Panc1 (cell line): ENCODE data around the gene HS6ST3. TPM values are rescaled to one million over a fixed set of nuclear protein-coding genes. Genes with fewer than 3 reads are reported as not detected.

Experiments used
- ATAC-seq: fragments of 200-7000 bp; cut with Tn5 transposase; 2 replicates; pipeline ENCODE4 v1.9.1; 2020; ENCODE audit warnings: mild to moderate bottlenecking, moderate library complexity
- Bru-seq: library from RNA; stranded (reverse); fragments of 400-500 nt; gene quantifications from one replicate; lab custom pipeline; 2021; lab: Mats Ljungman, UMichigan
- BruChase-seq, 2 experiments: library from RNA; stranded (reverse); fragments of 400-500 nt; gene quantifications; one replicate each; lab custom pipeline; 2021; lab: Mats Ljungman, UMichigan
- BruUV-seq: library from RNA; stranded (reverse); fragments of 400-500 nt; replicated peaks from 2 replicates; lab custom pipeline; 2021; lab: Mats Ljungman, UMichigan
- CTCF ChIA-PET: fragments of 300-600 bp; sonication (Branson Sonifier 250); formaldehyde crosslinking; loops from one replicate; lab custom pipeline; 2022; ENCODE audit warnings: antibody characterized with exemption; lab: Charles Lee
- POLR2A ChIA-PET: fragments of 300-600 bp; sonication (Branson Sonifier 250); formaldehyde crosslinking; loops from one replicate; lab custom pipeline; 2022; ENCODE audit warnings: antibody characterized with exemption; lab: Charles Lee
- DNase-seq: peaks from one replicate; pipeline ENCODE4 v3.0.0-alpha.2; 2010; ENCODE audit warnings: low read depth, low spot score
- H3K27ac ChIP-seq: 2 replicates; pipeline ENCODE4 v1.5.1; 2011; ENCODE audit warnings: mild to moderate bottlenecking, low read length, inconsistent platforms
- H3K27me3 ChIP-seq: fragments of 200-500 bp; sonication (Bioruptor generic); 2 replicates; pipeline ENCODE4 v1.6.0; 2014; ENCODE audit warnings: low read length, inconsistent platforms; ENCODE audit not compliant: control insufficient read depth, insufficient read depth
- H3K36me3 ChIP-seq: fragments of 200-500 bp; sonication (Bioruptor generic); 2 replicates; pipeline ENCODE4 v1.5.1; 2014; ENCODE audit warnings: inconsistent platforms, mild to moderate bottlenecking, low read length, moderate library complexity; ENCODE audit not compliant: control insufficient read depth, insufficient read depth
- H3K4me1 ChIP-seq: 2 replicates; pipeline ENCODE4 v1.5.1; 2011; ENCODE audit warnings: inconsistent platforms, mild to moderate bottlenecking, low read length, moderate library complexity; ENCODE audit not compliant: control insufficient read depth, insufficient read depth
- H3K4me3 ChIP-seq, 2 experiments: 2 replicates each; pipeline ENCODE4 v1.5.1; 2011 to 2012; ENCODE audit warnings: low read depth in 2 of 2, low read length in 2 of 2, mild to moderate bottlenecking in 2 of 2, inconsistent platforms in 1 of 2, moderate library complexity in 1 of 2
- H3K9me3 ChIP-seq: fragments of 200-500 bp; sonication (Bioruptor generic); 2 replicates; pipeline ENCODE4 v1.5.1; 2014; ENCODE audit warnings: low read depth, mild to moderate bottlenecking, inconsistent platforms, low read length, moderate library complexity; ENCODE audit not compliant: control insufficient read depth, insufficient read depth
- POLR2AphosphoS5 ChIP-seq: IDR thresholded peaks from 2 replicates; pipeline ENCODE4 v1.6.1; 2012; ENCODE audit warnings: mild to moderate bottlenecking, low read depth, low read length, moderate library complexity
- SIN3A ChIP-seq: IDR thresholded peaks from 2 replicates; pipeline ENCODE4 v1.6.1; 2012; ENCODE audit warnings: low read depth, mild to moderate bottlenecking, low read length, moderate library complexity, borderline replicate concordance; ENCODE audit not compliant: insufficient read depth
- TCF7L2 ChIP-seq: IDR thresholded peaks from 2 replicates; pipeline ENCODE4 v1.6.1; 2011; ENCODE audit warnings: mild to moderate bottlenecking, low read depth, low read length, inconsistent platforms
- in situ Hi-C: cut with HindIII; loops from 2 replicates; pipeline ENCODE4 v1.10.0; 2016; ENCODE audit warnings: low sequenced_read_pairs, low pct_unique_long_range_greater_than_20kb
- intact Hi-C: fragments of 100-400 bp; cut with micrococcal nuclease; formaldehyde crosslinking; loops from one replicate; pipeline ENCODE4 v1.10.0; 2022; ENCODE audit not compliant: unreplicated experiment
- long read RNA-seq: library from polyadenylated mRNA; unstranded; transcript quantifications from one replicate; pipeline ENCODE4 v2.0.0, GENCODE V29; 2021; ENCODE audit not compliant: unreplicated experiment
- polyA plus RNA-seq: library from polyadenylated mRNA; unstranded; fragments of >200 nt; gene quantifications from one replicate; pipeline ENCODE4 v1.2.1, GENCODE V29; 2012; ENCODE audit warnings: missing spikeins; ENCODE audit not compliant: insufficient read length
- total RNA-seq: library from RNA; stranded (reverse); gene quantifications from one replicate; pipeline ENCODE4 v1.2.1, GENCODE V29; 2021; ENCODE audit not compliant: unreplicated experiment
- TF ChIP-seq, protein P1 (sequence below), 2 experiments: IDR thresholded peaks; 2 replicates each; pipeline ENCODE4 v1.6.1; 2011 to 2012; ENCODE audit warnings: low read depth in 2 of 2, control low read depth in 1 of 2, low read length in 1 of 2, mild to moderate bottlenecking in 1 of 2, moderate library complexity in 1 of 2; ENCODE audit not compliant: insufficient read depth in 1 of 2
- TF ChIP-seq, protein P2 (sequence below): fragments of 450-650 bp; IDR thresholded peaks from 2 replicates; pipeline ENCODE4 v1.5.1; 2017; ENCODE audit warnings: mild to moderate bottlenecking

Gene HS6ST3
- total RNA-seq (0.13 TPM), Bru-seq, nascent RNA (percentile 18 among the genes with signal in this experiment), BruChase-seq, experiment 1, labeled RNA remaining after a 2-hour chase (percentile 22 among the genes with signal in this experiment), BruChase-seq, experiment 2, labeled RNA remaining after a 6-hour chase (percentile 18 among the genes with signal in this experiment)
- not detected for polyA plus RNA-seq
- long read RNA-seq = 0 reads

DNA sequence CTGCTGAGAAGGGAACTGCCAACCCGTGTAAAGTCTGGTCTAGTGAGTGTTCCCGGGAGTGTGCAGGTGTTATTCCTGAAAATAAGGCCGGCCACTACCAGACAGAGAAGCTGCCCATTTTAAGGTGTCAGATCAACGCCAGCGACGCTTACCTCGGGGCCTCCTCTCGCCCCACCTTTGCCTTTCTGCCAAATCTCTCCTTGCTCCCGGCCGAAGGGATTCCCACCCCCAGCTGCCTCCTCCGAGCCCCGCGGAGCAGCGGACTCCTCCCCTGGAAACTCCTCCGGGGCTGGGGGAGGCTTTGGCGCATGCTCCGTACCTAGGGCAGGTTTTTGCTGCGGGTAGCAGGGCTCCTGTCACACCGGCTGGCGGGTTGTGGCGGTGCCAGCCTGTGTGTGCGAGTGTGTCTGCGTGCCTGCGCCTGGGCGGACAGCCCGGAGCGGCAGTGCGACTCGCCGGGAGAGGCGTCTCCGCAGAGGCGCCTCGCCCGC lies at the start of gene HS6ST3:
Gene HS6ST3, plus strand, starts transcription at position 359 of the 491 bp plus-strand sequence.
- DNase-seq (no peak), ATAC-seq (peak; percentile 84)
- Histone ChIP-seq H3K9me3 (no peaks in the 10 kb centered on the region), H3K4me3 (peak within 1 kb of the TSS; percentile 42 to 51), H3K27ac (no peak within 1 kb of the TSS), H3K4me1 (no peaks in the 10 kb centered on the region; the same call in 1 of the 2 replicates), H3K36me3 (no peaks in the 10 kb centered on the region), H3K27me3 (peaks cover 38% of the 10 kb centered on the region)
- ChIA-PET CTCF (interaction anchor here (0.5 kb wide), 1 partner anchor 1053 kb away, joined by 3 read pairs; no protein-coding TSS in a partner anchor), POLR2A (no interaction called here)
- BruUV-seq = no TSS peak
- TF ChIP-seq, protein P1, sequence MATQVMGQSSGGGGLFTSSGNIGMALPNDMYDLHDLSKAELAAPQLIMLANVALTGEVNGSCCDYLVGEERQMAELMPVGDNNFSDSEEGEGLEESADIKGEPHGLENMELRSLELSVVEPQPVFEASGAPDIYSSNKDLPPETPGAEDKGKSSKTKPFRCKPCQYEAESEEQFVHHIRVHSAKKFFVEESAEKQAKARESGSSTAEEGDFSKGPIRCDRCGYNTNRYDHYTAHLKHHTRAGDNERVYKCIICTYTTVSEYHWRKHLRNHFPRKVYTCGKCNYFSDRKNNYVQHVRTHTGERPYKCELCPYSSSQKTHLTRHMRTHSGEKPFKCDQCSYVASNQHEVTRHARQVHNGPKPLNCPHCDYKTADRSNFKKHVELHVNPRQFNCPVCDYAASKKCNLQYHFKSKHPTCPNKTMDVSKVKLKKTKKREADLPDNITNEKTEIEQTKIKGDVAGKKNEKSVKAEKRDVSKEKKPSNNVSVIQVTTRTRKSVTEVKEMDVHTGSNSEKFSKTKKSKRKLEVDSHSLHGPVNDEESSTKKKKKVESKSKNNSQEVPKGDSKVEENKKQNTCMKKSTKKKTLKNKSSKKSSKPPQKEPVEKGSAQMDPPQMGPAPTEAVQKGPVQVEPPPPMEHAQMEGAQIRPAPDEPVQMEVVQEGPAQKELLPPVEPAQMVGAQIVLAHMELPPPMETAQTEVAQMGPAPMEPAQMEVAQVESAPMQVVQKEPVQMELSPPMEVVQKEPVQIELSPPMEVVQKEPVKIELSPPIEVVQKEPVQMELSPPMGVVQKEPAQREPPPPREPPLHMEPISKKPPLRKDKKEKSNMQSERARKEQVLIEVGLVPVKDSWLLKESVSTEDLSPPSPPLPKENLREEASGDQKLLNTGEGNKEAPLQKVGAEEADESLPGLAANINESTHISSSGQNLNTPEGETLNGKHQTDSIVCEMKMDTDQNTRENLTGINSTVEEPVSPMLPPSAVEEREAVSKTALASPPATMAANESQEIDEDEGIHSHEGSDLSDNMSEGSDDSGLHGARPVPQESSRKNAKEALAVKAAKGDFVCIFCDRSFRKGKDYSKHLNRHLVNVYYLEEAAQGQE (IDR thresholded peaks at IDR 0.05; ENCODE audit: insufficient read depth in 1 of 2, low read depth in 2 of 2, low read length in 1 of 2) = no peak
- TF ChIP-seq, protein P2, sequence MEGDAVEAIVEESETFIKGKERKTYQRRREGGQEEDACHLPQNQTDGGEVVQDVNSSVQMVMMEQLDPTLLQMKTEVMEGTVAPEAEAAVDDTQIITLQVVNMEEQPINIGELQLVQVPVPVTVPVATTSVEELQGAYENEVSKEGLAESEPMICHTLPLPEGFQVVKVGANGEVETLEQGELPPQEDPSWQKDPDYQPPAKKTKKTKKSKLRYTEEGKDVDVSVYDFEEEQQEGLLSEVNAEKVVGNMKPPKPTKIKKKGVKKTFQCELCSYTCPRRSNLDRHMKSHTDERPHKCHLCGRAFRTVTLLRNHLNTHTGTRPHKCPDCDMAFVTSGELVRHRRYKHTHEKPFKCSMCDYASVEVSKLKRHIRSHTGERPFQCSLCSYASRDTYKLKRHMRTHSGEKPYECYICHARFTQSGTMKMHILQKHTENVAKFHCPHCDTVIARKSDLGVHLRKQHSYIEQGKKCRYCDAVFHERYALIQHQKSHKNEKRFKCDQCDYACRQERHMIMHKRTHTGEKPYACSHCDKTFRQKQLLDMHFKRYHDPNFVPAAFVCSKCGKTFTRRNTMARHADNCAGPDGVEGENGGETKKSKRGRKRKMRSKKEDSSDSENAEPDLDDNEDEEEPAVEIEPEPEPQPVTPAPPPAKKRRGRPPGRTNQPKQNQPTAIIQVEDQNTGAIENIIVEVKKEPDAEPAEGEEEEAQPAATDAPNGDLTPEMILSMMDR = no peak
- TF ChIP-seq SIN3A = no peak
- intact Hi-C loops (no loop called here), in situ Hi-C loops (no loop called here)

DNA sequence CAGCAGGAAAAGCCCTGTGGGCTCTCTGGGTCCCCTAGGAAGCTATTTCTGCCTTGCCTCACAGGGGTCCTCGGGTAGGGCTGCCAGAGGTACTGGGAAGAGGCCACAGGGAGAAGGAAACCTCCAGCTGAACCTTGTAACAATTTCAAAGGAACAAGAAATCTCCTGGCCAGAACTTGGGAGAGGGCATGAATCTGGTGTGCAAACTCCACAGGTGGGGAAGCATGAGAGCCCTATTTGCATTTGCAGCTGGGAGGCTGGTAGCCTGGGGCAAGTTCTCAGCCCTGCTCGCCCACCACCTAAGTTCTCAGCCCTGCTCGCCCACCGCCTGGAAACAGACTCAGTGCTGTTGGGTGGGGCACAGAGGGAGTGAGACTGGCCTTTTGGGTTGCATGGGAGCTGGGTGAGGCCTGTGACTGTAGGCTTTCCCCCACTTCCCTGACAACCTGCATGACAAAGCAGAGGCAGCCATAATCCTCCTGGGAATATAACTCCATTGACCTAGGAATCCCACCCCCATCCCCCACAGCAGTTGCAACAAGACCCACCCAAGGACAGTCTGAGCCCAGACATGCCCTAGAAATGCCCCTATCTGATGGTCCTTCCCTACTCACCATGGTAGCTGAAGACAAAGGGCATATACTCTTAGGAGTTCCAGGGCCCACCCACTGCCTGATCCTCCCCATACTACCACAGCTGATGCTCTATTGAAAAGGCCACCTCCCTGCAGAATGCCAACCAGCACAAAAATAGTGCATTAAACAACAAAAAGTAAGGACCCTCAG lies 48.4 kb upstream of the HS6ST3 start:
- CTCF ChIA-PET = no interaction called here
- intact Hi-C loops = no loop called here
- in situ Hi-C loops = no loop called here
- BruUV-seq = no TSS peak
- DNase-seq = no peak
- no peaks in the 10 kb centered on the region for H3K36me3 ChIP-seq
- no peak overlapping the region for H3K27ac ChIP-seq
- H3K4me3 ChIP-seq = no peak overlapping the region
- ATAC-seq = no peak
- POLR2A ChIA-PET = no interaction called here
- H3K27me3 ChIP-seq = no peaks in the 10 kb centered on the region
- H3K4me1 ChIP-seq = no peaks in the 10 kb centered on the region
- TF ChIP-seq TCF7L2 = no peak
- no peak for TF ChIP-seq POLR2AphosphoS5
- TF ChIP-seq, protein P1 (IDR thresholded peaks at IDR 0.05; ENCODE audit: insufficient read depth in 1 of 2, low read depth in 2 of 2, low read length in 1 of 2) = no peak
- TF ChIP-seq, protein P2 = no peak
- TF ChIP-seq SIN3A = no peak
- no peaks in the 10 kb centered on the region for H3K9me3 ChIP-seq
